NT2/D1 (cell line): ENCODE results near the gene GTF3C5.

Source experiments
- YY1 ChIP-seq: IDR thresholded peaks from 2 replicates; pipeline ENCODE4 v1.6.1; 2011; ENCODE audit not compliant: insufficient read length, insufficient read depth
- ZNF274 ChIP-seq: IDR thresholded peaks from 2 replicates; pipeline ENCODE4 v1.6.1; 2011; ENCODE audit warnings: mild to moderate bottlenecking, low read depth, low read length

GRCh38 chr9:132986640-132987620 lies 43.9 kb upstream of the GTF3C5 start:
- no peak for TF ChIP-seq ZNF274
- TF ChIP-seq YY1 = no peak
